OCI-LY3 (cell line): ENCODE results near the gene CUL2.
A peak's percentile ranks its signal among the peaks of the same experiment; 100 is the strongest.
"Not testable (repeated sequence)": the region's sequence is repeated elsewhere in the genome, so short reads cannot be mapped to it uniquely, and the experiment has no call there.

ENCODE experiments used
- H2AFZ ChIP-seq: fragments of 200-600, 300-600 bp; shearing (Covaris generic); 2 replicates; pipeline ENCODE4 v1.6.0; 2014; ENCODE audit warnings: antibody characterized with exemption, low read depth, low read length
- H3K27ac ChIP-seq: fragments of 200-600, 300-600 bp; sonication (generic); 2 replicates; pipeline ENCODE4 v1.5.1; 2014; ENCODE audit warnings: mild to moderate bottlenecking, low read length, moderate library complexity, mixed read lengths
- H3K27me3 ChIP-seq: fragments of 200-600, 300-600 bp; sonication (generic); 2 replicates; pipeline ENCODE4 v1.6.1; 2014; ENCODE audit warnings: low read depth, low read length, mixed read lengths
- H3K36me3 ChIP-seq: fragments of 200-600, 300-600 bp; sonication (generic); replicated peaks from 2 replicates; pipeline ENCODE3; 2014; ENCODE audit warnings: low read depth, low read length, mixed read lengths
- H3K4me1 ChIP-seq: fragments of 300-600, 200-600 bp; sonication (generic); 2 replicates; pipeline ENCODE4 v1.6.1; 2014; ENCODE audit warnings: low read length, mixed read lengths
- H3K4me2 ChIP-seq: fragments of 200-600, 300-600 bp; sonication (generic); 2 replicates; pipeline ENCODE4 v1.6.1; 2014; ENCODE audit warnings: low read length, mixed read lengths
- H3K4me3 ChIP-seq: fragments of 300-600, 200-600 bp; sonication (generic); 2 replicates; pipeline ENCODE4 v1.5.1; 2014; ENCODE audit warnings: antibody characterized with exemption, mild to moderate bottlenecking, low read length, moderate library complexity
- H3K79me2 ChIP-seq: fragments of 300-600, 200-600 bp; shearing (Covaris generic); 2 replicates; pipeline ENCODE4 v1.6.1; 2014; ENCODE audit warnings: mild to moderate bottlenecking, low read length, mixed read lengths
- H3K9ac ChIP-seq: fragments of 300-600, 200-600 bp; shearing (Covaris generic); 2 replicates; pipeline ENCODE4 v1.6.0; 2014; ENCODE audit warnings: mild to moderate bottlenecking, low read length, moderate library complexity
- H3K9me3 ChIP-seq: fragments of 200-600, 300-600 bp; shearing (Covaris generic); 2 replicates; pipeline ENCODE4 v1.6.1; 2014; ENCODE audit warnings: low read length, mixed read lengths; ENCODE audit not compliant: insufficient read depth
- H4K20me1 ChIP-seq: fragments of 200-600, 300-600 bp; sonication (generic); 2 replicates; pipeline ENCODE4 v1.6.1; 2016; ENCODE audit warnings: low read length, mixed read lengths; ENCODE audit not compliant: insufficient read depth
- CTCF ChIP-seq: fragments of 200-600, 300-600 bp; sonication (generic); IDR thresholded peaks from 2 replicates; pipeline ENCODE4 v1.5.1; 2014; ENCODE audit warnings: antibody characterized with exemption, low read length, low read depth
- EZH2phosphoT487 ChIP-seq: fragments of 200-600 bp; shearing (Covaris generic); IDR thresholded peaks from 2 replicates; pipeline ENCODE4 v1.6.1; 2018; ENCODE audit warnings: antibody characterized with exemption, mixed run types, low read depth

The CUL2 gene

DNA sequence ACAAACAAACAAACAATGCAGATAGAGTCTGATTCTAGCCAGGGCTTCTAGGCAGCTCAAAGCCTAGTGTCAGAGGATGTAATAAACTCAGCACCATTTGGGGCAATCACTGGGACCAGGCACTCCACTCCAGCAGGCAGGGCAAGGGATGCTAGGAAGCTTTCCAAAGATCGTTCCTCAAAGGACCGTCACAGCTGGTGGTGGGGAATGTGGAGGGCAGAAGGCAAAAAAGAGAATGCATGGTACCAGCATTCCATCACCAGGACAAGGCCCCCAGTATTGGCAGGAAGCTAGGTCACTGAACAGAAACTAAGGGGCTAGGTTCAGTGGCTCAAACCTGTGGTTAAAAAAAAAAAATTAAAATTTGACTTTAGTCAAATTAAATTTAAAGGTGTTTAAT lies 94.2 kb downstream of the CUL2 start:
- peaks cover 8% of the 10 kb centered on the region; the same call in 1 of the 2 replicates for H3K4me1 ChIP-seq
- H3K4me3 ChIP-seq, result no peak overlapping the region
- no peak for TF ChIP-seq EZH2phosphoT487
- TF ChIP-seq CTCF, result no peak
- no peaks in the 10 kb centered on the region for H3K27me3 ChIP-seq
- no peaks in the 10 kb centered on the region for H3K36me3 ChIP-seq
- H2AFZ ChIP-seq, result no peak overlapping the region
- no peak overlapping the region for H3K9ac ChIP-seq
- H3K4me2 ChIP-seq, result no peak overlapping the region
- no peaks in the 10 kb centered on the region for H3K9me3 ChIP-seq
- H3K79me2 ChIP-seq, result no peaks in the 10 kb centered on the region
- H4K20me1 ChIP-seq, result no peaks in the 10 kb centered on the region
- H3K27ac ChIP-seq, result no peak overlapping the region

GRCh38 chr10:34994565-34995142 lies 95.5 kb downstream of the CUL2 start:
- H3K9me3 ChIP-seq, result no peaks in the 10 kb centered on the region
- H2AFZ ChIP-seq, result no peak overlapping the region
- peak overlapping the region; percentile 32; the same call in 1 of the 2 replicates for H3K4me2 ChIP-seq
- peaks cover 8% of the 10 kb centered on the region; the same call in 1 of the 2 replicates for H3K4me1 ChIP-seq
- no peak overlapping the region for H3K27ac ChIP-seq
- H3K79me2 ChIP-seq, result no peaks in the 10 kb centered on the region
- no peak overlapping the region for H3K4me3 ChIP-seq
- no peak overlapping the region for H3K9ac ChIP-seq
- no peaks in the 10 kb centered on the region for H3K36me3 ChIP-seq
- H4K20me1 ChIP-seq, result no peaks in the 10 kb centered on the region
- peak; percentile 68 for TF ChIP-seq CTCF
- TF ChIP-seq EZH2phosphoT487, result no peak
- H3K27me3 ChIP-seq, result no peaks in the 10 kb centered on the region

GRCh38 chr10:34993782-34994181 lies 96.4 kb downstream of the CUL2 start:
- no peaks in the 10 kb centered on the region for H3K9me3 ChIP-seq
- no peak overlapping the region for H2AFZ ChIP-seq
- H3K79me2 ChIP-seq, result no peaks in the 10 kb centered on the region
- H4K20me1 ChIP-seq, result no peaks in the 10 kb centered on the region
- H3K4me3 ChIP-seq, result no peak overlapping the region
- peaks cover 8% of the 10 kb centered on the region; the same call in 1 of the 2 replicates for H3K4me1 ChIP-seq
- TF ChIP-seq CTCF, result no peak
- TF ChIP-seq EZH2phosphoT487, result no peak
- no peak overlapping the region for H3K4me2 ChIP-seq
- H3K9ac ChIP-seq, result no peak overlapping the region
- H3K27ac ChIP-seq, result no peak overlapping the region
- H3K36me3 ChIP-seq, result no peaks in the 10 kb centered on the region
- H3K27me3 ChIP-seq, result no peaks in the 10 kb centered on the region

- H4K20me1 ChIP-seq, H3K36me3 ChIP-seq, H3K9me3 ChIP-seq, H3K79me2 ChIP-seq, H3K4me2 ChIP-seq, H3K27me3 ChIP-seq, H3K4me1 ChIP-seq, H3K9ac ChIP-seq, H3K4me3 ChIP-seq, H2AFZ ChIP-seq, H3K27ac ChIP-seq: not testable (repeated sequence)
Observed at GRCh38 chr10:34991117-34991516, 99.0 kb downstream of the CUL2 start.
